Stimulated activated CD4-positive, alpha-beta T cell treated with anti-CD3 and anti-CD28 coated beads, Interleukin-15, amount 100 ng/mL, for 48 hours (primary cell): ENCODE data around the gene SPOCK2.
"Not testable (repeated sequence)": the region's sequence is repeated elsewhere in the genome, so short reads cannot be mapped to it uniquely, and the experiment has no call there.

Experiments used
- DNase-seq, 2 donors: peaks; one replicate each; pipeline ENCODE4 v3.0.0-alpha.2; 2020; ENCODE audit warnings: low read depth in 2 of 2

SPOCK2 gene

DNA sequence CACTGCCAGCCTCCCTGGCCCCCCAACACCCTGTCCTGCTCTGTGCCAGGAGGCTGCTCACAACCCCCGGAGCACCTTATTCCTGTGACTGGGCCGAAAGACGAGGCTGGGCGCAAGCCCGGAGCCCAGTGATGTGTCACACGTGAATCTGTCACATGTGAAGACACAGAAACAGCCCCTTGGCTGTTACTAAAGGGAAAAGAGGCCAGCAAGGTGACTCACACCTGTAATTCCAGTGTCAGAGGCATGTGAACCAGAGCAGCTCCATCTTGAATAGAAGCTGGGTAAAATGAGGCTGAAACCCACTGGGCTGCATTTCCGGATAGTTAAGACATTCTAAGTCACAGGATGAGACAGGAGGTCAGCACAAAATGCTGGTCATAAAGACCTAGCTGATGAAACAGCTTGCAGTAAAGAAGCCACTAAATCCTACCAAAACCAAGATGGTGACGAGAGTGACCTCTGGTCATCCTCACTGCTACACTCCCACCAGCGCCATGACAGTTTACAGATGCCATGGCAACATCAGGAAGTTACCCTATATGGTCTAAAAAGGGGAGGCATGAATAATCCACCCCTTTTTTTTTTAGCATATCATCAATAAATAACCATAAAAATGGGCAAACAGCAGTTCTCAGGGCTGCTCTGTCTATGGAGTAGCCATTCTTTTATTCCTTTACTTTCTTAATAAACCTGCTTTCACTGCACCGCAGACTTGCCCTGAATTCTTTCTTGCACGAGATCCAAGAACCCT, 55.8 kb downstream of the SPOCK2 start:
- DNase-seq = not testable (repeated sequence)

DNA sequence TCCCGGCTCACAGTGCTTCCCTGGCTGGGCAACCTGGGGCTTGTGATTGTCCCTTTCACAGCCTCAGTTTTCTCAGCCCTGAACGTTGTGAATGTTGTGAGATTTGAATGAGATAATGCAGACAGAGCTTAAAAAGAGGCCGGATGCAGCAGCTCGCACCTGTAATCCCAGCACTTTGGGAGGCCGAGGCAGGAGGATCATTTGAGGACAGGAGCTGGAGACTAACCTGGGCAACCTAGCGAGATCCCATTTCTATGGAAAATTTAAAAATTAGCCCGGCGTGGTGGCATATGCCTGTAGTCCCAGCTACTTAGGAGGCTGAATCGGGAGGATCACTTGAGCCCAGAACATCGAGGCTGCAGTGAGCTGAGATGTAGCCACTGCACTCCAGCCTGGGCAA, 56.6 kb downstream of the SPOCK2 start:
- DNase-seq = no peak

DNA sequence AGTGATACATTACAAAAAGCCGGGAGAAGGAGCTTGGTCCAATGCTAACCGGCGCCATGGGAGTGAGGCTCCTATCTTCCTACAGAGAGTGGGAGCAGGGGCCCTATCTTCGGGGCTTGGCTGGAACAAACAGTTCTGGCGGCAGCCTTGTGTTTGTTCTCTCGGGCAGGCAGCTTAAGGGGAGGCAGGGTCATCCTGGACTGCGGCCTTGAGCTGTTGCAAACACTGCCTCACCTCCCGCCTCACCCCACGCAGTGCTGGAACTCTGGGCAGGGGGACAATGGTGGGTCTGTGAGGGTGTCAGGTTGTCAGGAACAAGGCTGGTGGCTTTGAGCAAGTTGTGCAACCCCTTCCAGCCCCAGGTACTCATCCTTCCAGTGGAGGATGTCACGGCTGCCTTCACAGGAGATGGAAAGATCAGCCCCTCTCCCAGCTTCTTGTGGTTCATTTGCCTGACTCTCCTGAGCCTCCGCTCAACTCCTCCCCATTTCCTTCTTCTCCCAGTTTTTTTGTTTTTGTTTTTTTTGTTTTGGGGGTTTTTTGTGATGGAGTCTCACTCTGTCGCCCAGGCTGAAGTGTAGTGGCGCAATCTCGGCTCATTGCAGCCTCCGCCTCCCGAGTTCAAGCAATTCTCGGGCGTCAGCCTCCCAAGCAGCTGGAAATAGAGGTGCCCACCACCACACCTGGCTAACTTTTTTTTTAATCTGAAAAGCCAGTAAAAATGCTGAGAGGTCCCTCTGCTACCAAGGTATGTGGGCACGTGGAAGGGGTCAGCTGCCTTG, 57.4 kb downstream of the SPOCK2 start:
- no peak for DNase-seq

DNA sequence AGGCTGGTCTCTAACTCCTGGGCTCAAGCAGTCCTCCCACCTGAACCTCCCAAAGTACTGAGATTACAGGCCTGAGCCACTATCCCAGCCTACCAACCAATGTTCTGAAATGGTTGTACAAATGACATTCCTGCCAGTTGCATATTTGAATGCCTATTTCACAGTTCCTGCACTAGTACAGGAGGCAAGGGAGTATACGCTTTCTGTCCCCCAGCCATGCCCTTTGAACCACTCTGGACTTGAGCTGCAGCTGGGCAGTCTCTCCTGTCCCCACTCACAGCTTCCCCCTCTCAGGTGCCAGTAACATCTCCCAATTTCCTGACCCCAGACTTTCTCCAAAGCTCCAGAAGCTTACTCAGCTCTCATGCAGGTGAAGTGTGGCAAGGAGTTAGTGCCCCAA, 58.9 kb downstream of the SPOCK2 start:
- DNase-seq = no peak

DNA sequence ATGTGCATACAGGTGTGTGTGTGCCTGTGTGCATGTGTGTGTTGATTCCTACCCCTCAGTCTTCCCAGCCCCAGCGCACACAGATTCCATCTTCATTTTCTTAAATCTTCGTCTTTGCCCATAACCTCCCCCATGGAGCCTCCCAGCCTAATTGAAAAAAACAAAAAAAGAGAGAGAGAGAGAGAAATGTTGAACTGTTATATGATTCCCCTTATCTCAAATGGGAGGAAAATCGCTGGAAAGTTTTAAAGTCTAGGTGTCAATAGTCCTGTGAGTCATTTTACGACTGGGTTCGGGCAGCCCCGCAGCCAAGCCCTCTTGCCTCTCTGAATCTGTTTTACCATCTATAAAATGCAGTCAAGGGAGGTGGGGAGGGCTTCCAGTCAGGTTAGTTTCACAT, 60.9 kb downstream of the SPOCK2 start:
- DNase-seq = no peak

DNA sequence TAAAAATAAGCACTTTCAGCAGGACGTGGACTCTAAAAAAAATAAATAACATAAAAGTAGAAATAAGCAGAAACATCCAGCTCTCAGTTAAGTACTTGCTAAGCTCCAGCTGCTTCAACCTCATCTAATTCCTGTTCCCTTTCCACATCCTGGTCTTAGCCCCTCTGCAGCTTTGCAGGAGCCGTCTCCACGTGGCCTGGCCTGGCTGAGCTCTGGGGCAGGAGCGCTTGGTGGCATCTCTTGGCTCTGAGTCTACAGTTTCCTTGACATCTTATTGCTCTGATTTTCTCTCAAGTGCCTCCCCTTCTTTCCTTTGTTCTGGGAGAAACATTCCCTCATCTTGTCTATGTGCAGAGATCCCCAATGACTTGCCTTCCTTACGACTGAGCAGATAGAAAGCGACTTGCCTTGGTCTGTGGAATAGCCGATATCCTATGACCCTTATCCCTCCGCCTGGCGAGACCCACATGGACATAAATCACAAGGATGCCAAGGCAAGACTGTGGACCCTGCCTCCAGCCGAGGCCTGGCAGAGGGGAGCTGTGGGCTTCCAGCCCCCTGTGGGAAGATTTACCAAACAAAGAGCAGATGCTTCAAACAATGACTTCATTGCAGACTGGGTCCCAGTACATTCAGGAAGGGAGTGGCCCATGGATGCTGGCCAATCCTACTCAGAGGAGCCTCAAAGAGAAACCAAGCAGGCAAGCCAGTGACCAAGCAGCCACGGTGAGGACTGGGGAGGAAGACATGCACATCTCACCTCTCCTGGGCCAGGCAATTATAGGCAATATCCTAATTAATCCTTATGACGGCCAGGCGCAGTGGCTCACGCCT, 61.9 kb downstream of the SPOCK2 start:
- DNase-seq = no peak

DNA sequence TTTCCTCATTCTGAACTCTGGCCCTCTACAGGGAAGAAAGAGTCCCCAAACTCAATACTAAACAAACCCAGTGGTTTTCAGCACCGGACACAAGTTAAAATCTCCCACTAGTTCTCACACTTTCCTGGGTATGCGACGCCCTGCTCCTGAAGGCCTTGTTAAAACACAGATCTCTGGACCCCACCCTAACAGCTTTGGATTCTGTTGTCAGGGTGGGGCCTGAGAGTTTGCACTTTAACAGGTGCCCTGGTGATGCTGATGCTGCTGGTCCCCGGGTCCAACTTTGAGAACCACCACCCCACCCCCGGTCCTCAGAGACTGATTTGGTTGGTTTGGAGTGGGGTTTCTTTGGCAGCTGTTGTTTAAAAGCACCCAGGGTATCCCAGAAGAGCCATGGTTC, 62.5 kb downstream of the SPOCK2 start:
- no peak for DNase-seq

DNA sequence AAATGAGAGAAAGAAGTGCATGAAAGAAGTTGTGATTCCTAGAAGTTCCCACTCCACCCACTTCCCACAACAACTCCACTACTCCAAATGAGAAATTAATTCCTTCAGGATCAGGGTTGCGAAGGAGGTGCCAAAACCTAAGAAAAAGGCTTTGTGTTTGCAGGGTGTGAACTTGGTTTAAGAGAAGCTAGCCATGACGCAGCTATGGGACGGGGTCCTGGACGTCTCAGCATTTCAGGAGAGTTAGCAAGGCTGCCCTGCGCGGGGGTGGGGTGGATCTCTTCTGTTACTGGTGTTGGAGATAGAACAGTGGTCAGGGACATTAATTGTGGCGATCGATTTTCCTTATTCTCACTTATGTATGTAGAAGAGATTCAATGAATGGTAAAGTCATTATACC, 63.0 kb downstream of the SPOCK2 start:
- DNase-seq = no peak

DNA sequence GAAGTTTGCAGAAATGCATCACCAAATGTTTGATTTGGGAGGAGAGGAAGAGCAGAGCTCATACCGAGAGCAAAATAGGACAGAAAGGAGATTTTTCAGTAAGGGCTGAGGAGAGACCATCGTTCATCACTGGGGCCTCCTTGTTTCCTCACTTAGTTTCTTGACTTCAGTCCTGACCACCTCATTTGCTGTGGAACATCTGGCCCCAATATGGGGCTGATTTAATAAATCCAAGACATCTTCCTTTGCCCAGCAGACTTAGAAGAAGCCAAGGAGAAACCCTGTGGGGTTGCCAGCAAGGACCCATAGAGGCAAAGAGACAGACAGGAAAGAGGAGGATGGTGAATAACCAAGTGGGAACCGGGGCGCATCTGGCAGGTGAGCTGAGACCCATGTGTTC, 63.8 kb downstream of the SPOCK2 start:
- no peak for DNase-seq

DNA sequence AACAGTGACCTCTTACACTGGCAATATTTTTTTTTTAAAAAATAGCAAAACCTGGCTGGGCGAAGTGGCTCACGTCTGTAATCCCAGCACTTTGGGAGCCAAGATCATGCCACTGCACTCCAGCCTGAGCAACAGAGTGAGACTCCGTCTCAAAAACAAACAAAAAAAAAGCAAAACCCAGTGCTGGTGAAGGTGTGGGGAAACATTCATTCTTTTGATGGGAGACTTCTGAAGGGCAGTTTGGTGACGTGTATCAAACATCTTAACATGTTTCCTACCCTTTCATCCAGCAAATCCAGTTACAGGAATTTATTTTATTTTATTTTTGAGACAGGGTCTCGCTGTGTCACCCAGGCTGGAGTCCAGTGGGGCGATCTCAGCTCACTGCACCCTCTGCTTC, 66.1 kb downstream of the SPOCK2 start:
- DNase-seq = no peak

DNA sequence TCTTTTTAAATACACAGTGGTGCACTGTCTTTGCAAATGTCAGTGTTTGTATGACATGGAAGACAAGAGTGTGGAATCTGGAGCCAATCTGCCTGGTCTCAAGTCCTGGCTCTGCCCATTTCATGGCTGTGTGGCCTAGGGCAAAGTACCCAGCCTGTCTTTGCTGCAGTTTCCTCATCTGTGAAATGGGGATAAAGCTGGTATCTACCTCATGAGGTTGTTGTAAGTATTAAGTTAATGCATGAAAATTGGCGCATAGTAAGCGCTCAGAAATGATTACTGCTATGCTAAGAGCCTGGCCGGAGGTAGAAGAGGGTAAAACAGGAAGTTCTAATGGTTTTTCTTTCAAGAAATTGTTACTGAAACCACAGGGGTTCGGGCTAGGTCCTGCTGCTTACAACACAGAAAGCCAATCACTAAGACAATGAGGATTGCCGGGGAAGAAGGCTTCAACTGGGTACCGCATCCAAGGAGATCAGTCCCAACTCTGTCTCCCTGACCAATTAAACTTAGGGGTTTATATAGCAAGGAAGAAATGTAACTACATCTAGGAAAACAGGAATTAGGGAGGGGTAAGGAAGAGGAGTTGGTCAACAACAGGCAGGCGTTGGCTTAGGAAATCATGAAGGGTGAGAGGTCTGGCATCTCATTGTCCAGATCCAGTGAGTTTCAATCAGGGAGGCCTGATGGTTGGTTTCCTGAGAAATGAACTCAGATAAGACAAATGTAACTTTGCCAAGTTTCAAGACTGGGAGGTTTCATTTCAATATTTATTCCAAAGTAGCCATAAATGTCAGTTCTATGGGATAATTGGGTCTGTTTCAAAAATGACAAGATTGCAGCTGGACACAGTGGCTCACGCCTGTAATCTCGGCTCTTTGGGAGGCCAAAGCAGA, 67.2 kb downstream of the SPOCK2 start:
- DNase-seq = no peak

DNA sequence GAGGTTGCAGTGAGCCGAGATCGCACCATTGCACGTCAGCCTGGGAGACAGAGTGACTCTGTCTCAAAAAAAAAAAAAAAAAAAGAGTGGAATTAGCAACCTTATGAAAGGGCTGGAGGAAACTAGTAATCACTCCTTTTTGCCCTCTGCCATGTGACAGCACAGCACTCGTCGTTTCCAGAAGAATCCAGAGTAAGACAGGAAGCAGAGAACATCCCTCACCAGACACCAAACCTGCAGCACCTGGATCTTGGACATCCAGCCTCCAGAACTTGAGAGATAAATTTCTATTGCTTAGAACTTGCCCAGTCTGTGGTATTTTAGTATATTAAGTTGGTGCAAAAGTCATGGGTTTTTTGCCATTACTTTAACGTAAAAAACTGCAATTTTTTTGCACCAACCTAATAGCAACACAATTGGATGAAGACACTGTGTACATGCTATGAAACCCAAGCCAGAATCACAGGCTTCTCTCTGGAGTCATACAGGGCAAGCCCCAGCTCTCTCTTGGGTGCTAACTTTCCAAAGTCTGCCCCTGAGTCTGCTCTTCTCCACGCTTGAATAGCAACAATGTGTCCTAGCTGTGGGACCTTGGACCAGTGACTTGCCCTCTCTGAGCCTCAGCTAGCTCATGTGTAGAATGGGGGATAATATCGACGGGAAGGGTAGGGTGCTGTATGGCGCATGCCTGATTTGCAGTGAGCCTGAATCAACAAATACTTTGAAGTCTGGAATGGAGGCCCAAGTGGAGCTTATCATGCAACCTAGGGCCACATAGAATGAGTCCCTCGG, 69.1 kb downstream of the SPOCK2 start:
- no peak for DNase-seq

DNA sequence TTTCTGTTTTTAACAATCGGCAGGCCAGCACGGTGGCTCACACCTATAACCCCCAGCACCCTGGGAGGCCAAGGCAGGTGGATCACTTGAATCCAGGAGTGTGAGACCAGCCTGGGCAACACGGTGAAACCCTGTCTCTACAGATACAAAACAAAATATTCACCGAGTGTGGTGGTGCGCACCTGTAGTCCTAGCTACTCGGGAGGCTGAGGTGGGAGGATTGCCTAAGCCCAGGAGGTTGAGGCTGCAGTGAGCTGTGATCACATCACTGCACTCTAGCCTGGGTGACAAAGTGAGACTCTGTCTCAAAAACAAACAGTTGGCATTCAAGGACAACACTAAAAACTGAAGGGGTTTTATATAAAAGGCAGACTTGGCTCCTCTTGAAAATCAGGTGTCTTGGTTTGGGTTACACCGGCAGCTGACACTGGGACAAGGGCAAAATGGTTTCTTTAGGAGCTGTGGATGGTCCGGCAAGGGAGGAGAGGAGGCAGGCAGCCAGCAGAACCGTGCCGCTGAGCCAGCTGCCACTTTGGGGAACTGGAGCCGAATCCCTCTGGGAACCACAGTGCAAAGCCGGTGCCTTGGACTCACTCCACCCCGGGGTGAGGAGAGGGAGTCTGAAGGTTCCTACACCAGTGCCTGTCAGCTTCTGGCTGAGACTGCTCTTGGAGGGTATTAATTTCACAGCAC, 71.6 kb downstream of the SPOCK2 start:
- no peak for DNase-seq

DNA sequence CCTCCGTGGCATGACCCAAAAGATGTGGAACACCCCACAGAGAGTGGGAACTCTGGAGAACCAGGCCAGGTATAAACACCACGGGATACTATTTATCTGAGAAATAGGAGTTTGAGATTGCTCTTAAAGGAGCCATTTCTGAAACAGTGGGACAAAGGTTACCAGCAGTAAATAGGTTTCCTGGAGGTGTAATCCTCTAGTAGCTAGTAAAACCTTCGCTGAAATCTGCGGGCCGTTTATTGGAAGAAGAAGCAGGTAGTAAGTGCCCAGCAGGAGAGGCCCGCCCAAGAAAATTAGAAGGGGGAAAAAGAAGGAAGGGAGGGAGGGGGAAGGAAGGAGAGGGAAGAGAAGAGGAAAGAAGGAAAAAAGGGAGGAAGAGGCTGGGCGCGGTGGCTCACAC, 72.5 kb downstream of the SPOCK2 start:
- no peak for DNase-seq

DNA sequence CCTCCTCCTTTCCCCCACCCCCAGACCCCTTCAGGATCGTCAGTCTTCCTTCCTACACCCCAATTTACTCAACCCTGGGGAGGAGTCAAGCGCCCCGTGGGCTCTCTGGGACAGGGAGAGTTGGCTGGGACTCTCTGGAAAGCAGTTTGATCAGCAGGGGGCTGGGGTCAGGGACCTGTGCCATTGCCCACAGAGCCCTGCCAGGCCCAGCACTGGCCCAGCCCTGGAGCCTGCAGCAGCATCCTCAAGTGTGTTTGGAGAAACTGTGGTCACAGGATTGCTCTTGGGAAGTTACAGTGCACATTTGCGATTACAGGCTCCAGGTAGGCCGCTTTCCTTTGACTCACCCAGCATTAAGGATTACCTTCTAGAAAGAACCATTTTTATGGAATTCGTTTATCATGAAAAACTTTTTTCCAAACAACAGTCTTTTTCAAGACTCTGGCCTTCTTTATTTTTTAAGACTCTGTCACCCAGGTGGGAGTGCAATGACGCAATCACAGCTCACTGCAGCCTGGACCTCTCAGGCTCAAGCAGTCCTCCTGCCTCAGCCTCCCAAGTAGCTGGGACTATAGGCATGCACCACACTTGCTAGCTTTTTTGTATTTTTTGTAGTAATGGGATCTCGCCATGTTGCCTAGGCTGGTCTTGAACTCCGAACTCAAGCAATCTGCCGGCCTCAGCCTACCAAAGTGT, 73.4 kb downstream of the SPOCK2 start:
- no peak for DNase-seq

DNA sequence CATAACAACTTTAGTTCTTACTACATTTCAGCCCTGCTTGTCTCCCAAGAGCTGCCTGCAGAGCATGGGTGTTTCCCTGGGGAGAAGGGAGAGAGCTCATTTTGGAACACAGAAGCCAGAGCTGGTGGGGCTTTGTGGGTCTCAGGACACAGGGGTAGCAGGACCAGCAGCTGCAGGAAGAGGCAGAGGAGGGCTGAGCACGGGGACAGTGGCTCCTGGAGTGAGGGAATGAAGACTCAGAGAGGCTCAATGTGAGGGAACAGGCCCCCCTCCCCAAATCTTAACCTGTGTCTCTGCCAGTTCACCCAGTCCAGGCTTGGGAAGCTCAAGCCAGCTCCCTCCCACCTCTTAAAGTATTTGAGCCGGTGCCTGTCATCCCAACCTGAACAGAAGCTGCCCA, 74.2 kb downstream of the SPOCK2 start:
- no peak for DNase-seq

DNA sequence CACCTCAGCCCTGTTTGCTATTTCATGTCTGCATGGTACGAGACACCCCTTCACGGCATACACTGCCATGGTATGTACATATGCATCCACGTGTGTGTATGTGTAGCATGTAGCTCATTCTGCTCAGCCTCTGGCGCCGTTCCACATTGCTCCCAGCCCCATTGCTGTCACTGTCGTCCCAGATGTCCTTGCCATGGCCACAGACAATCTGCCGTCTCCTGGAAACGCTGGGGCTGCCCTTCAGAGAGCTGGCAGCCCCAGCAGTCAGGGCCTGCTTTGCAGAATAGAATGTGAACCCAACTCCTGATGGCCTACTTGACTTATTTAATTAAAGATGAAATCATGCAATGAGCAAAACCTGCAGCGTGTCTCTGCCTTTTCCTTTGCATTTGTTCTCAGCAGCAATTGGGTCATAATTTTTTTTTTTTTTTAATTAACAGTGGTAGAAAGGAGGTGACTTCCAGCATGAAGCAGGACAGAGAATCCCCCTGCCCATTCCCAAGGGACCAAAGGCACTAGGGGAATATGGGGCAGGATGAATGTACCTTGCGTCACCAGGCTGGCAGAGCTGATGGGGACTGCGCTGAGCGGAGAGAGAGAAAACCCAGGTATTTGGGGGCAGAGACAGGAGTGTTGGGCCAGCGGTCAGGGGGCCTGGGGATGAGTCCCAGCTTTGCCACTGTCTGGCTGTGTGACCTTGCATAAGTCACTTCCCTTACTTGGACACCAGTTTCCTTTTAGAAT, 75.0 kb downstream of the SPOCK2 start:
- DNase-seq = no peak

DNA sequence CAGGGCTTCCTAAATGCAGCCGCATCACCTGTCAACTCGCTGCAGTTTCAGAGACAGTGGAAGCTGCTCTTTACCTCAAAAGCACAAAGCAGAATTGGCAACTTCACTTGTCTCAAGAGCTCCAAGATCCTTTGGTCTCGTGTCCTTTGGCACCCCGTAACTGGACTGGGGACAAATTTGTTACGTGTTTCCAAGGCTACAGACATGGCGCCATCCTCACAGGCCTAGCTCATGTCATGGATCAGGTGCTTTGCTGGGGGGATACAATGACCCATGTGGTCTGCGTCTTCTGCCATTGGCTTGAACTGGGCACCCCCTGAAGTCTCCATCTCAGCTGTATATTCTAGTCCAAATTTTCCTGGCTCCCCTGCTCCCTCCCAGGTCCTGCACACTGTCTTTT, 75.6 kb downstream of the SPOCK2 start:
- DNase-seq = no peak
